Nephron (organoid): ENCODE results near the gene CYP2S1.
"Not testable (repeated sequence)": the region's sequence is repeated elsewhere in the genome, so short reads cannot be mapped to it uniquely, and the experiment has no call there.

ENCODE experiments used
- H3K27ac Mint-ChIP-seq, 3 experiments: 2 replicates each; pipeline ENCODE4 v1.8.0; 2020; ENCODE audit warnings: mixed read lengths in 3 of 3, mild to moderate bottlenecking in 2 of 3, moderate library complexity in 1 of 3
- H3K27me3 Mint-ChIP-seq: 2 replicates; pipeline ENCODE4 v1.8.0; 2021; ENCODE audit warnings: low read depth, mild to moderate bottlenecking, moderate library complexity, mixed read lengths
- H3K36me3 Mint-ChIP-seq: 2 replicates; pipeline ENCODE4 v1.8.0; 2020; ENCODE audit warnings: low read depth, mixed read lengths
- H3K4me1 Mint-ChIP-seq: 2 replicates; pipeline ENCODE4 v1.8.0; 2020; ENCODE audit warnings: mixed read lengths
- H3K4me3 Mint-ChIP-seq, 3 experiments: 2 replicates each; pipeline ENCODE4 v1.8.0; 2020; ENCODE audit warnings: mild to moderate bottlenecking in 3 of 3, mixed read lengths in 3 of 3, moderate library complexity in 2 of 3
- H3K9me3 Mint-ChIP-seq: 2 replicates; pipeline ENCODE4 v1.8.0; 2020; ENCODE audit warnings: mixed read lengths
- TF ChIP-seq, protein P1 (sequence below), 3 experiments: fragments of 200-600 bp; sonication (generic); IDR thresholded peaks; one replicate each; pipeline ENCODE4 v1.5.0; 2021; ENCODE audit warnings: antibody characterized with exemption in 3 of 3; ENCODE audit not compliant: unreplicated experiment in 3 of 3

The CYP2S1 gene

GRCh38 chr19:41204338-41204737, 11.3 kb downstream of the CYP2S1 start:
- TF ChIP-seq, protein P1, sequence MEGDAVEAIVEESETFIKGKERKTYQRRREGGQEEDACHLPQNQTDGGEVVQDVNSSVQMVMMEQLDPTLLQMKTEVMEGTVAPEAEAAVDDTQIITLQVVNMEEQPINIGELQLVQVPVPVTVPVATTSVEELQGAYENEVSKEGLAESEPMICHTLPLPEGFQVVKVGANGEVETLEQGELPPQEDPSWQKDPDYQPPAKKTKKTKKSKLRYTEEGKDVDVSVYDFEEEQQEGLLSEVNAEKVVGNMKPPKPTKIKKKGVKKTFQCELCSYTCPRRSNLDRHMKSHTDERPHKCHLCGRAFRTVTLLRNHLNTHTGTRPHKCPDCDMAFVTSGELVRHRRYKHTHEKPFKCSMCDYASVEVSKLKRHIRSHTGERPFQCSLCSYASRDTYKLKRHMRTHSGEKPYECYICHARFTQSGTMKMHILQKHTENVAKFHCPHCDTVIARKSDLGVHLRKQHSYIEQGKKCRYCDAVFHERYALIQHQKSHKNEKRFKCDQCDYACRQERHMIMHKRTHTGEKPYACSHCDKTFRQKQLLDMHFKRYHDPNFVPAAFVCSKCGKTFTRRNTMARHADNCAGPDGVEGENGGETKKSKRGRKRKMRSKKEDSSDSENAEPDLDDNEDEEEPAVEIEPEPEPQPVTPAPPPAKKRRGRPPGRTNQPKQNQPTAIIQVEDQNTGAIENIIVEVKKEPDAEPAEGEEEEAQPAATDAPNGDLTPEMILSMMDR (IDR thresholded peaks at IDR 0.05; ENCODE audit: unreplicated experiment in 3 of 3): peak; percentile 82 to 88 (median 83)
- not testable (repeated sequence) for H3K4me3 Mint-ChIP-seq, H3K27me3 Mint-ChIP-seq, H3K9me3 Mint-ChIP-seq, H3K4me1 Mint-ChIP-seq, H3K36me3 Mint-ChIP-seq
- peak overlapping the region; percentile 46 to 64 (median 56) for H3K27ac Mint-ChIP-seq

GRCh38 chr19:41205995-41206394, 13.0 kb downstream of the CYP2S1 start:
- H3K4me1 Mint-ChIP-seq: peaks cover 4% of the 10 kb centered on the region
- no peak overlapping the region for H3K27ac Mint-ChIP-seq
- no peaks in the 10 kb centered on the region for H3K9me3 Mint-ChIP-seq
- TF ChIP-seq, protein P1 (IDR thresholded peaks at IDR 0.05; ENCODE audit: unreplicated experiment in 3 of 3): no peak
- no peak overlapping the region for H3K4me3 Mint-ChIP-seq
- H3K27me3 Mint-ChIP-seq: peaks cover 10% of the 10 kb centered on the region
- no peaks in the 10 kb centered on the region for H3K36me3 Mint-ChIP-seq

GRCh38 chr19:41206456-41206855, 13.4 kb downstream of the CYP2S1 start:
- no peaks in the 10 kb centered on the region for H3K36me3 Mint-ChIP-seq
- peak overlapping the region in 1 of 3 experiments; percentile 67 for H3K27ac Mint-ChIP-seq
- TF ChIP-seq, protein P1 (IDR thresholded peaks at IDR 0.05; ENCODE audit: unreplicated experiment in 3 of 3): no peak
- H3K9me3 Mint-ChIP-seq: no peaks in the 10 kb centered on the region
- H3K4me3 Mint-ChIP-seq: no peak overlapping the region
- H3K4me1 Mint-ChIP-seq: peaks cover 4% of the 10 kb centered on the region
- peaks cover 10% of the 10 kb centered on the region for H3K27me3 Mint-ChIP-seq

DNA sequence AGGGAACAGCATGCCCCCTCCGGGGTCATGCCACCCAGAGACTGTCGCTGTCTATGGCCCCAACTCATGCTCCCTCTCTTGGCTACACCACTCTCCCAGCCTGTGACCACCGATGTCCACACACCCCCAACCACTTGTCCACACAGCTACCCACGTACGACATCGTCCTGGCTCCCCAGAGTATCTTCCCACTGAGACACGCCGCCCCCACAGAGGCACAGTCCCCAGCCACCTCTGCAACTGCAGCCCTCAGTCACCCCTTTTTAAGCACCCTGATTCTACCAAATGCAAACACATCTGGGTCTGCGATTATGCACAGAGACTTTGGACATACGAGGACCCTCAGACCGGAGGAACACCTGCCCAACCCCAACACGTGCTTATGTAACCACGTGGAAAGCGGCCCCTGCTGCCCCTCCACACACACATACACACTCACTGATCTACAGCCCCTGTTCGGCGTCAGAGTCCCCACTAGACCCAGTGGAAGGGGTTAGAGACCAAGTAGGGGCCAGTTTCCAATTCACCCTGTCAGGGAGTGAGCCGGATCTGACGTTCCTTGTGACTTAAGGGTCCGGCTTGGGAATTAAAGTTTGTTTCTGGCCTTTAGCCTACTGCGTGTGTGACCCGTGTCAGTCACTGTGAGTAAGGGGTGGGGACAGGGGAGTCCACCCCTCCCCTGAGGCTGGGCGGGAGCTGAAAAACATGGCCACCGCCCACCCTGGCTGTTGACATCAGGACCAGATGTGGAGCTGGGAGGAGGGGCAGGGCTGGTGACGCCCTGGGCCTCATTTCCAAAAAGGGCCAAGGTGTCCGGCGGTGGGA, 14.1 kb downstream of the CYP2S1 start:
- peaks cover 10% of the 10 kb centered on the region for H3K27me3 Mint-ChIP-seq
- no peak overlapping the region for H3K4me3 Mint-ChIP-seq
- H3K9me3 Mint-ChIP-seq: no peaks in the 10 kb centered on the region
- TF ChIP-seq, protein P1 (IDR thresholded peaks at IDR 0.05; ENCODE audit: unreplicated experiment in 3 of 3): no peak
- H3K4me1 Mint-ChIP-seq: peaks cover 4% of the 10 kb centered on the region
- no peaks in the 10 kb centered on the region for H3K36me3 Mint-ChIP-seq
- peak overlapping the region in 1 of 3 experiments; percentile 67 for H3K27ac Mint-ChIP-seq

DNA sequence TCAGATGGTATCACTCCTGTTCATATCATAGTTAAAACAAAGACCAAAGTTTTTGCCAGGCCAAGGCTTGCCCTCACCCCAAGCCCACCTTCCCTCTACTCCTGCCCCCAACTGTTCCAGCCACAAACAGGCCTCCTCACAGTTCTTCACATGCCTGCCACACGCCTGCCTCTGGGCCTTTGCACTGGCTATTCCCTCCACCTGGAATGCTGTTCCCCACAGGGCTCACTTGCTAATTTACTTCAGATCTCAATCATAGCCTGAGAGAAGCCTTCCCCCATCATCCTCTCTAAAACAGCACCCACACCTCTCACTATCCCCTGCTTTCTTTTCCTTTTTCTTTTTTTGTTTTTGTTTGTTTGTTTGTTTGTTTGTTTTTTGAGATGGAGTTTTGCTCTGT, 21.1 kb downstream of the CYP2S1 start:
- no peak overlapping the region for H3K4me3 Mint-ChIP-seq
- H3K9me3 Mint-ChIP-seq: no peaks in the 10 kb centered on the region
- H3K27me3 Mint-ChIP-seq: no peaks in the 10 kb centered on the region
- no peaks in the 10 kb centered on the region for H3K36me3 Mint-ChIP-seq
- TF ChIP-seq, protein P1 (IDR thresholded peaks at IDR 0.05; ENCODE audit: unreplicated experiment in 3 of 3): no peak
- peaks cover 18% of the 10 kb centered on the region for H3K4me1 Mint-ChIP-seq
- no peak overlapping the region for H3K27ac Mint-ChIP-seq

DNA sequence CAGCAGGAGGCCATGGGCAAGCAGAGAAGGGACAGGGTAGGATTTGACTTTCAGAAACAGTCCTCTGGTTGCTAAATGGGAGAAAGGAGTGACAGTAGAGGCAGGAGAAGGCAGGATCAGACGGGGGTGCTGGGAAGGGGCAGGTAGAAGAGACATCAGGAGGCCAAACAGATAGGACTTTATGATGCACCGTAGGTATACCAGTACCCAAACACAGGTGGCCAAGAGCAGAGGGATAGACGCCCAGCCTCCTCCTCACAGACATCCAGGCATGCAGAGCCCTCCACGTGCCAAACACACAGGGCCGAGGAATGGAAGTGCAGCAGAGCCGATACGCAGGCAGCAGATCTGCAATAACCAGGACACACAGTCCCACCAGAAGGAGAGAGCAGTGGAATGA, 24.7 kb downstream of the CYP2S1 start:
- peak overlapping the region; percentile 75 to 91 (median 89) for H3K27ac Mint-ChIP-seq
- peak overlapping the region; percentile 67 to 98 (median 81) for H3K4me3 Mint-ChIP-seq
- H3K36me3 Mint-ChIP-seq: peaks cover 12% of the 10 kb centered on the region
- no peaks in the 10 kb centered on the region for H3K9me3 Mint-ChIP-seq
- TF ChIP-seq, protein P1 (IDR thresholded peaks at IDR 0.05; ENCODE audit: unreplicated experiment in 3 of 3): no peak
- H3K4me1 Mint-ChIP-seq: peaks cover 38% of the 10 kb centered on the region
- H3K27me3 Mint-ChIP-seq: peaks cover 5% of the 10 kb centered on the region
